HG03342 (cell line): ENCODE data around the gene FYCO1.
A peak's percentile ranks its signal among the peaks of the same experiment; 100 is the strongest.
"Not testable (repeated sequence)": the region's sequence is repeated elsewhere in the genome, so short reads cannot be mapped to it uniquely, and the experiment has no call there.

Experiments
- ATAC-seq: cut with Tn5 transposase; IDR thresholded peaks from one replicate; pipeline ENCODE4 v1.9.1; 2021; ENCODE audit warnings: mild to moderate bottlenecking, moderate library complexity; ENCODE audit not compliant: unreplicated experiment

The FYCO1 gene

GRCh38 chr3:46012246-46012645 is 16.6 kb upstream of the FYCO1 start:
- ATAC-seq, result no peak

- ATAC-seq, result no peak
Observed at GRCh38 chr3:46010519-46011113, 15.0 kb upstream of the FYCO1 start.

GRCh38 chr3:46008058-46008457 is 12.4 kb upstream of the FYCO1 start:
- no peak for ATAC-seq

- ATAC-seq, result no peak
Observed at GRCh38 chr3:46007280-46007679, 11.7 kb upstream of the FYCO1 start.

- ATAC-seq, result no peak
Observed at GRCh38 chr3:46006238-46007032, 10.8 kb upstream of the FYCO1 start.

DNA sequence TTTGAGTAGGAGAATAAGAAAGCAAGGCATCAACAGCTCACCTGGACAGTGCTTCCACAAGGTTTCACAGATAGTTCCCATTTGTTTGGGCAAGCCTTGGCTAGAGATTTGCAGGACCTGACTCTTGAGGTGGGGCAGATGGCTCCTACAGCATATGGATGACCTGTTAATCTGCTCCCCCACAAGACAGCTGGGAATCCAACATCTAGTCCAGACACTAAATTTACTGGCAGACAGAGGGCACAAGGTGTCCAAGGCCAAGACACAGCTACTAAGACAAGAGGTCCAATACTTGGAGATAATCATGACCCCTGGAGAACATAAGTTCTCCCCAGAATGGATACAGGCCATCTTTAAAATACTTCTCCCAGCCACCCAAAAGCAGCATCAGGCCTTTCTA is 8.1 kb upstream of the FYCO1 start:
- not testable (repeated sequence) for ATAC-seq

DNA sequence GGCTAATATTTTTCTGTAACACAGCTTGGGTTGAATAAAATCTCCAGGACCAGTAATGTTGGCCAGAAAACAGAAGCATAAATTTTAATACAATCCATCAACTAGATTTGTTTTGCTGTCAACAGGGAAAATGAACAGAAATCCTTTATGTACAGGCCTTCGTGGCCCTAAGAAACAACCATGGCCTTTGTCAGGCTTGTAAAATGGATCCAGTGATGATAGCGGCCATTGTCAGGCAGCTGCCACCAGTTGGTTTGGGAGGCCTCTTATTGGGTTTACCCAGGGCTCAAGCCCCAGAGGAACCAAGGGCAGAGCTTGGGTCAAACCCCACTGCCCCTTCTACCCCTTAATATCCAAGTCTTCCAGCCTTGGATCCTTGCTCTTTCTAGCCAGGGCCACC is 5.6 kb upstream of the FYCO1 start:
- no peak for ATAC-seq

DNA sequence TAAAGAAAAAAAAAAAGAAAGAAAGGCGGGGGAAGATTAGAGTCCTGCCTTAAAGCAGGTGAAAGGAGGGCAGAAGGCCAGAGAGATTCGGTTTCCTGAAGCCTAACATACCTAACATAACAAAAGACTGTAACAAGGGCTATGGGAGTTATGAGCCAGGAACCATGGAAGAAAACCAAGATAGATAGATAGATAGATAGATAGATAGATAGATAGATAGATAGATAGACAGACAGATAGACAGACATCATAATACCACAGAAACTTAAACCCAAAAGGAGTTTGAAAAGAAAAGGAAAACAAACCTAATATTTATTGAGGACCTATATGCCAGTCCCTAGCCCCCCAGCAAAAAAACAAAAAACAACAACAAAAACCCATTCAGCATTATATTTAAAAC is 2.3 kb upstream of the FYCO1 start:
- ATAC-seq, result no peak

GRCh38 chr3:45997499-45997898 is 1.9 kb upstream of the FYCO1 start:
- not testable (repeated sequence) for ATAC-seq

DNA sequence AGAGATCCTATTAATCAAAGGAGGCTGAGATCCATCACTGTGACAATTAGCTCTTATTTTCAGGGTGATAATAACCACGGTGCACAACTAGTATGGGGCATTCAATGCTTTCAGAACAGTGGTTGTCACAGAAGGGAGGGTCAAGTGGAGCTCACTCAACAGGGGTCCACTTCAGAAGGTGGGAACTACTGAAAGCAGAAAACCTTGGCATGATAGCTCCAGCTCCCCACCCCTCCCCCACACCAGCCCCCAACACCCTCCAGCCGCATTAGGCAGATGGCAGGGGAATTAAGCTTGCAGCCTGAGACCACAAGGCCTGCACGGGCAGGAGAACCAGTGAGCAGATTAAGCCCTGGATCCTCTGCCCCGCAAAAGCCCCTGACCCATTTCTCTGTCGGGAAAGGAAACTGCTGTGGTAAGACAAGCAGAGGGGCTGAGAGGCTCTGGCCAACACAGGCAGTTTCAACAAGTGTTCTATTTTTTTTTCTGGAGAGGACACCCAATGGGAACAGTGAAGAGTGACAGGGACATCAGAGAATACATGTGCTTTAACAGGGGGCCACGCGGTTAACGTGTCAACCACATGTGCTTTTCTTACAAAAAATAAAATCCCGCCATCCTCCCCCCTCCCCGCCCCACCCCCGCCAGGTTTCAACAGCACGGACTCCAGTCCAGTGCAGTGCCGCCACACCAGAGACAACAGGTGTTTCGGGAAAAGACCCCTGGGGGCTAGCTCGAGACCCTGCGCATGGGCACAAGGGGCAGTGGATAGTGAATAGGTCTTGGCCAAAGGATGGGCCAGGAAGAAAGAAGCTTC is 997 bp downstream of the FYCO1 start:
- ATAC-seq, result peak; percentile 17

DNA sequence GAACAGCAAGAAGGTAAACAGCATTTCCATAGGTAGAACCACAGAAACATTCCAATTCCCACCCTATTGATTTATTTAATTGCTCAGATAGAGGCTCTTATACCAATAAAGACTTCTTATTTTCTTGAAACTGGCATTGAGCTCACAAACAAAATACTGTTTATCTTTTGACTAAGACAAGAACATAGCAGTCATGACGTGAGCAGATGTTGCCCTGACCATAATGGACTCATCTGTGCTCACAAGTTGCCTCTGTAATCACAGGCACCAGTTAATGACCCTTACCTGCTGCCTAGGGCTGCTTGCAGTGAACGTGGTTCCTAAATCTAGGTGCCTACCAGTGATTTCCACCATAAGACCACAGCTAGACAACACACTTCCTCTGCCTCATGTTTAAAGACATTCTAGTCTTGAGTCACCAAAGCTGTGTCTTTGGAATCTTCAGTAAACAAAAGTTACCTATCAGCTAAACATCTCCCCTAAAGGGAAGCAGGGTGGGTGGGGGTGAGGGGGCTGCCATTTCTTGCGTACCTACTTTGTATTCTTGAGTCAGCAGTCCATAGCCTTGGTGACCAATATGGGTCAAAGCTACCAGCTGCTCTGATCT is 2.1 kb downstream of the FYCO1 start:
- no peak for ATAC-seq

DNA sequence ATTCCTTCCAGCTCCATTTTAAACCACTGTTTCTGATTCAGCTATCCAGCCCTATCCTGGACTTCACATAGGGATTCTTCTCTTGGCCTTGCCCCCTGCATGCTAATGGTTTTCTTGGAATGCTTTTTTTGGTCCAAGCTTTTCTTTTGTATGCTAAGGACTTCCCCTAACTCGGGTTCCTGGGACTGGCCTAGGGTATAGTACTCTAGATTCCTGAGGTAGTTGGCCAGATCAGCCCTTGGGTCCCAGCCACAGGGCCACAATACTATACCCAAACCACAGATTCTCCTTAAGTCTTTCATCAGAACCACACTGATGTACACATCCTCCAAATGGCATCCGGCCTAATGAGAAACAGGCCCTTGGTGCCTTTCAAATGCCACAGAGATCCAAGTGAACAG is 2.8 kb downstream of the FYCO1 start:
- no peak for ATAC-seq

DNA sequence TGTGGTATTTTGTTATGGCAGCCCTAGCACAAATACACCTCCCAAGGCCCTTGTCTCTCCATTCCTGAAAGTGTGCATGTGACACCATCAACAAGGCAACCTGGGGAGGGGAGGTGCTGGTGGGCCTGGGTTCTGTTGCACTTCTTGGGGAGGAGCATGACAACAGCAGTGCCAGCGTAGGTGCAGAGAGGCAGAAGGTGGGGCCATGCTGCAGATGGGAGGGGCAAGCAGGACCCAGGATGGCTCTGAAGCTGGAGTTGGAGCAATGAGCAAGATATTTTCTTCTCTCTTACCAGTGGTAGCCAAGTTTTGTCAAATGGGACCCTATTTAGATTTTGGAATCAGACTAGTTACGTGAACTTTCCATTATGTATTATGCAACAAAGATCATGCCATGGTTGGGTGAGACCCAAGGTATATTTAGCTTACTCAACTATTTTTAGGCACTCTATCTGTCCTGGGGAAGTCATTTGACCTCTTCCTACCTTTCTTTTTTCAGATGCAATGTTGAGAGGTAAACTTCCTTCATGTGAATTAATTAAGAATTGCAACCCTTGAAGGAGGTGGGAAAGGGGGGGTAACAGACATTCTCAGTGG is 3.4 kb downstream of the FYCO1 start:
- no peak for ATAC-seq

DNA sequence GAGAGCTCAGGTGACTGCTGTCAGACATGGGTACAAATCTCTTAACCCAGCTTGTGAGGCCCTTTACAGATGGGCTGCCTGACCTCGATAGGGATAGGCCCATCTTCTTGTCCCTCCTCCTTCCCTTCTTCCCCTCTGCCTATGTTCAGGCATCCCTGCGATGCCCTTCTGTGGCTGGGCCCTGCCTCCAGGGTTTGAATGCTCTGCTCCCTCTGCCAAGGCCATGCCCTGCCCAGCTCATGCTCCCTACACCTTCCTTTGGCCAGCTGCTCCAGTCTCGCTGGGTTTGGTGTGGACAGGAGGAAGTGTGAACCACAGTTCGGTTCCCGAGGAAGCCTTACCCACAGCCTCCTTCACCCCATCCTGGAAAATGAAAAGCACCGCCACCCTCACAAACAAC is 4.3 kb downstream of the FYCO1 start:
- ATAC-seq, result no peak

DNA sequence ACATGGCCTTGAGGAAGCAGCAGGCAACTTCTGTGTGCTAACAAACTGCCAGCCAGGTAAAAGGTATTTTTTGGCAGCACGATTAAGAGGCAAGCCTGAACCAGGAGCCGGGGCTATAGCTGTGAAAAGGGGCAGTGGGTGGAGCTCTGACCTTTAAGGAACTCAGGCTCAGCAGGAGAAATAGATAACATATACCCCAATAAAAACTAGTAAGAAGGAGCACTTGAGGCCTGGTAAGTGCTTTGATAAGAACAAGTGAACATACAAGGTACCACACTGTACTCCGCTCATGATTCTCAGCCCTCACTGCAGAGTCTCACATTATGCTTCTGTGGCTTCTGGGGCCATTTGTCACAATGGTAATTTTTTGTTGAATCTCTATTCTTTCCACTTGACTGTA is 5.4 kb downstream of the FYCO1 start:
- no peak for ATAC-seq

- no peak for ATAC-seq
Observed at GRCh38 chr3:45988804-45989203, 6.8 kb downstream of the FYCO1 start.

GRCh38 chr3:45988362-45988761 is 7.3 kb downstream of the FYCO1 start:
- ATAC-seq, result no peak

- ATAC-seq, result no peak
Observed at GRCh38 chr3:45987368-45988291, 8.0 kb downstream of the FYCO1 start.

- no peak for ATAC-seq
Observed at GRCh38 chr3:45986303-45986982, 9.2 kb downstream of the FYCO1 start.
